GM18873 (cell line): Measurements from ENCODE around the gene THOP1.
"Not testable (repeated sequence)": the region's sequence is repeated elsewhere in the genome, so short reads cannot be mapped to it uniquely, and the experiment has no call there.

Experiments used
- ATAC-seq: cut with Tn5 transposase; IDR thresholded peaks from one replicate; pipeline ENCODE4 v1.9.1; 2021; ENCODE audit warnings: mild to moderate bottlenecking, moderate library complexity, moderate number of reproducible peaks; ENCODE audit not compliant: unreplicated experiment, low FRiP score

The THOP1 gene

DNA sequence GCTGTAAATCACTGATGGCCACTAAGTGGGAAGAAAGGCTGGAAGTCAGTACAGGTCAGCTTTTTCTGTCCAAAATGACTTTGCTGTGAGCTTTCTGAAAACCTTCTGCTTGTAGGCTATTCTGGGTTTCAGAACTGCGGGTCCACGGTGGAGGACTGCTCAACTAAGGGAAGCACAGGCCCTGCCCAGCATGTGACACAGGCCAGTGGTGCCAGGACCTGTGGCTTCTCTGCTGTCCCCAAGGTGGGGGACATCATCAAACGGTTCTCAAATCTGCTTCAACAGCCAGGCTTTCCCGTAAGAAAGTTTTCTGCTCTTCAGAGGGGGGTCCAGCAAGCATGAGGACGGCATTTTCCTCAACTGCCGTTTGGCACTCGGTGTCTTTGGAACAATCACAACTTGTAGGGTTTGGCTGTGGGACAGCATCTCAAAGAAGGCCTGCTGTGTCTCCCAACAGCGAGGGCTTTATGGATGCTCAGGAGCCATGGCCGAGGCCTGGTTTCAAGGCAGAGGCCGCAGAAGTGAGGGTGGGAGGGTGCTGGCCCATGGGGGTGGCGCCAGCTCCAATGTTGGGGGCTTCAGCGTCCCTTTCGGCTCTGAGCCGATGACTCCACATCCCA is 6.1 kb upstream of the THOP1 start:
- no peak for ATAC-seq

DNA sequence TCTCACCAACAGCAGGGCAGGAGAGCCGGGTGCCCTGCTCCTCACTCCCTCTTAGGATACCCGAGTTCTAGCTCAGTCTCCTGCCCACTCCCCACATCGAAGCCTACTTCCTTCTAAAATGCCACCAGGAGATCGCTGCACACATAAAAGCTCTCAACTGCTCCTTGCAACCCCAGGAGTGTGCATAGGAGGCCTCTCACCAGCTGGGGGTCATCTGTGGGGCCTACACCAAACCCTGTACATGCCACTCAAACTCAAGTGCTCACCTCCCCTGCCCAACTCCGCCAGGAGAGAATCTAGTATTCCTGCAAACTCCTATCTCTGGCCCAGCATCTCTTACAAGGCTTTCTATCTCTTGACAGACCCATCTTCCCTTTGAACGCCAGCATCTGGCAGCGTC is 5.0 kb upstream of the THOP1 start:
- no peak for ATAC-seq

DNA sequence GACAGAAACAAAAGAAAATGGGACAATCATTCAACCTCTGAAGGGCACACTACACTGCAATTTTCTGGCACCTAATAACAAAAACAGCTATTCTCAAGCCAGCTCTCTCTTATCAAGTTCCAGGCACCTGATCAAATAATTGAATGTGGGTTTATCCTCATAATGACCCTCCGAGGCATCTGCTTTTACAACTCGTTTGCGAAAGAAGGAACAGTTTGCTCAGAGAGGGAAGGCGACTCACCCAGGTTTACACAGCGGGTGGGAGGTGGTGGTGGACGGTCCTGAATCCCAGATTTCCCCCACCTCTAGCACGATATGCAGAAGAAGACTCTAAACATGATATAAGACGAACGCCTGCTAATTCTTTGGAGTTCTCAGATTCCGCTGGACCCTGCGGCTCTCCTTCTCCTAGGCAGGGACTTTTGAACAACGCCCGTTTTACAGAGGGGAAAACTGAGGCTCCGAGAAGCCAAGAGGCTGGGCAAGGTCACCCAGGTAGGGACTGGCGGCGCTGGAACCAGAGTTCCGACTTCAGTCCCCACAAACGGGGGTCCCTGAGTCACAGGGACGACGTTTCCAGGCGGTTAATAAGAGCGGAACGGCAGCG is 2.9 kb upstream of the THOP1 start:
- no peak for ATAC-seq

DNA sequence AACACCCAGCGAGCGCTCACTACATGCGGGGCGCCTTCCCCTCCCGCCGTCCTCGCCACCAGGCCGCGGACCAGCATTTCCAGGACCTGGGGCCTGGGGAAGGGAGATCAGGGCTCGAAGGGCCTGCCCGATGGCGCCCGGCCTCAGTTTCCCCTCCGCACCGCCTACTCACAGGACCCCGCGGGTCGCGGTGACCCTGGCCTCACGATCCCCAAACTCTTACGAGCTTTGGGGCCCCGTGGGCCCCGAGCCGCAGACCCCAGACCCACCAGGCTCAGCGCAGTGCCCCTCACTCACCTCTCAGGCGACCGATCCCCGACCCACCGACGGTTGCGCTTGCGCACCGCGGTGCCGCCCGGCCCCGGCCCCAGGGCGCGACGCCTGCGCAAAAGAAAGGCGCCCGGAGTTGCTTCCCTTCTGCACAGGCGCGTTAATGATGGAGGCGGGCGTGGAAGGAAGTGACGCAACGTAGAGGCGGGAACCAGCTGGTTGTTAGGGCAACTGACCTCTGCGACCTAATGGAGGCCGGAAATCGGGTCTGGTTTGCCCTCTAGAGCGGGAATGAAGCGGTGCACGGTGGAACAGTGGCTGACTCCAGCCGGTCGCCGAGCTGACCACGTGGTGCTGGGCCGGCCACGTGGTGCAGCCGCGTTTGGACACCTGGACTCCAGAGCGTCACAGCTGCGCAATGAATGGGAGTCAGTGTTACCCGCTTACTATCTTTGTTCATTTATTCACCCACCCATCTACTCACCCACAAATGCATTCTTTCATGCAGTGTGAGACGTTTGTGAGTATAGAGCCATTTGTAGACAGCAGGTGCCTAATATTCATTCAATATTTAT is 2.1 kb upstream of the THOP1 start, which contains the start of gene SGTA:
Gene SGTA (minus strand): TSS at position 338 of the 845 bp plus-strand sequence. CDS start 14,205 bp downstream, outside the sequence.
- ATAC-seq, result peak; percentile 69

DNA sequence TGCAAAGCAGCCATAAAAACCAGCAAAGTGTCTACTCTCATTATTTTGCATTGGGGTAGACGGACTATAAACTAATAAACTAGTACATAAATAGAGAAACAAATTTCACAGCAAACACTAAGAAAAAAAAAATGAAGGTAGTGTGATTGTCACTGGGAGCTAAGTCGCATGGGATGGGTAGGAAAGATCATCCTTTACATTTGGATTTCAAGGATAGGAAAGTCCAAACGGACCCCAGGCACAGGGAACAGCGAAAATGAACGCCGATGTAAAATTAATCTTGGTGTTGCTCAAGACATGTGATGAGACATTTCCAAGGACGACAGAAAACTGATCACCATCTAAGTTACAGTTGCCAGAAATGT is 1.5 kb upstream of the THOP1 start:
- no peak for ATAC-seq

DNA sequence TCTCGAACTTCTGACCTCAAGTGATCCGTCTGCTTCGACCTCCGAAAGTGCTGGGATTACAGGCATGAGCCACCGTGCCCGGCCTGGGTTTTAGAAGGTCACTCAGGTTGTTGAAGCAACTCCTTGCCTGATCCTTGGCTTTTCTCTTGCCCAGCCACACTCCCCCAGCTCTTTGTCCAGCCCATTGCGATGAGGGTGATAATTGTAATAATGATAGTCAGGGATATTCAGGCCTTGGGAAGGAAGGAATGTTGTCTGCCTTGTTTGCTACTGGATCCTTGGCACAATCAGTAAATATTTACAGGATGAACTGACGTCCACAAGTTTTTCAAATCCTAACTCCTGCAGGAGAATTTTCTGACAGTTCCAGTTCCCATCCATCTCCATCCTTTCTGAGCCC is 1.8 kb downstream of the THOP1 start:
- ATAC-seq, result no peak

DNA sequence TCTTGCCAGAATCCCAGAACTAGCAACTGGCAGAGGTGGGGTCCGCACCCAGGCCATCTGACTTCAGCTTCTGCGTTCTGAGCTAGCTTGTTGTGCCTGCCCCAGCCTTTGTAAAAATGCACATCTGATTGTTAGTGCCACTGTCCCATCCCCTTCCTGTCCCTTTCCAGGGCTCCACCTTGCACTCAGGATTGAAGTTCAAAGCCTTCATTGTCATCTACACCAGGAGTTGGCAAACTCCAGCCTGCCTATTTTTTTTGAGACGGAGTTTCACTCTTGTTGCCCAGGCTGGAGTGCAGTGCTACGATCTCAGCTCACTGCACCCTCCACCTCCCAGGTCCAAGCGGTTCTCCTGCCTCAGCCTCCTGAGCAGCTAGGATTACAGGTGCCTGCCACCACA is 2.9 kb downstream of the THOP1 start:
- no peak for ATAC-seq

DNA sequence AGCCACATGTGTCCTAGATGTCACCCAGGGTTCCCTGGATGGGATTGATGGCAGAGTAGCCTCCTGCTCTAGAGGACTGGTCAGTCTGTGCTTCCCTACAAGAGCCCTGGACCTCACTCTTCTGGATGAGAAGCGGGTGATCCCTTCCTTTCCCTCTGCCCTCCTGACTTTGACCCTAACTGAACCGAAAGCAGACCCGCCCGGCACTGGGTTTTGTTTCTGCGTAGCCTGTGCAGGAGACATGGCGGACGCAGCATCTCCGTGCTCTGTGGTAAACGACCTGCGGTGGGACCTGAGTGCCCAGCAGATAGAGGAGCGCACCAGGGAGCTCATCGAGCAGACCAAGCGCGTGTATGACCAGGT is 4.9 kb downstream of the THOP1 start:
- ATAC-seq, result no peak

DNA sequence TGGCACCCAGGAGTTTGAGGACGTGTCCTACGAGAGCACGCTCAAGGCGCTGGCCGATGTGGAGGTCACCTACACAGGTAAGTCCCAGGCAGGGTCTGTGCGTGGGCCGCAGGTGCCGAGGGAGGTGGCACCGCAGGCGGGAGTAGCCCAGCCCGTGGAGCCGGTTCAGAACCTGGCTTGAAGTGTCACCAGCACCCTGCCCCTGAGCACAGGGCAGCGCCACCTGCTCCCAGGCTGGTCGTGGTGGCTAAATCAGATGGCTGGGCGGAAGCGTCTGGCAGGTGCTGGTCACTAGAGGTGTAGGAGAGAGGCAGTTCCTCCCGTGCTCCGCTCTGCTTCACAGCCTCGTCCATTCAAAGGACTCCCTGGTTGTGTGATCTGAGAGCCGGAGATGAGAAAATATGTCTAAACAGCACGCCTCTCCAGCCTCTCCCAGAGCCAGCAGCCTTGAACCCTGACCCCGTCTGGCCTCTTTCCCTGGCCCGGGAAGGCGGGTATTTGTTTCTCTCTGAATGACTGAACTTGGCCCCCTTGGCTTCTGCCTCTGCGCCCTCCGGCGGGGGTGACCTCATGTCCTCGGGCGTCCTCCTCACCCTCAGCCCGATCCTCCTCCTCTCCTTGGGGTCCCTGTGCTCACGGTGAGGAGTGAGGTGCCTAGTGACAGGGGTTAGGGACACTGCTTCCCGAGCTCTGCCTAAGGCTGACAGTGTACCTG is 5.4 kb downstream of the THOP1 start:
- ATAC-seq, result no peak

DNA sequence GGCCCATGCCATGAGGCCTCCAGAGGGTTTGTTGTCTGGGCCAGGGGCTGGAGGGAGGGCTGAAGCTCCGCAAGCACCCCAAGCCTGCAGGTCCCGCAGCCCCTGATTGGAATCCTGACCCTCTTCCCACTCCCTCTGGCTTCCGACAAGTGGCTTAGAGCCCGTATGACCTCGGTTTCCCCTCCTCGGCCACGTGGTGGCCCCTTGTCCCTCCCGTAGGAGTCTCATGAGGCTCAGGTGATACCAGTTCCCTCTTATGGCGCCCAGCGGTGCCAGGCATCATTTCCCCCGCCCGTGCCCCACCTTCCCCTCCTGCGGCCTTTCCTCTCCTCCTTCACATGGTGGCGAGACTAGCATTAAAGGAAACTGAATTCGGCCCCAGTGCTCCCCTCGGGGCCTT is 6.1 kb downstream of the THOP1 start:
- ATAC-seq, result no peak

DNA sequence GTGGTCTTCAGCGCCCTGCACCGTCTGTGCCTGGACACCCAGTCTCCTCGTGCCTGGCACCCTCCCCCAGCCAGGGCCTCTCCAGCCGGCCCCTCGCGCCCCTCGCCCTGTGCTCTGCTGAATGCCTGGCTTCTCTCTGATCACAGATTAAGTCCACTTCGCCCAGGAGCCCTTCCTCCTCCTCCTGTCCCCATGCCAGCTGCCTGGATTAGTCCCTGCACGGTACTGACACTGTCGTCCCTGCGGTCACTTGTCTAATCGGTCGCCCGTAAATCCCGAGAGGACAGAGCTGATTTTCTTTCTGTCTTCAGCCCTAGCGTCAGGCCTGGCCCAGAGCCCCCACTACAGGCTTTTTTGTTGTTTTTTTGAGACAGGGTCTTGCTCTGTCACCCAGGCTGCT is 6.6 kb downstream of the THOP1 start:
- ATAC-seq, result no peak

DNA sequence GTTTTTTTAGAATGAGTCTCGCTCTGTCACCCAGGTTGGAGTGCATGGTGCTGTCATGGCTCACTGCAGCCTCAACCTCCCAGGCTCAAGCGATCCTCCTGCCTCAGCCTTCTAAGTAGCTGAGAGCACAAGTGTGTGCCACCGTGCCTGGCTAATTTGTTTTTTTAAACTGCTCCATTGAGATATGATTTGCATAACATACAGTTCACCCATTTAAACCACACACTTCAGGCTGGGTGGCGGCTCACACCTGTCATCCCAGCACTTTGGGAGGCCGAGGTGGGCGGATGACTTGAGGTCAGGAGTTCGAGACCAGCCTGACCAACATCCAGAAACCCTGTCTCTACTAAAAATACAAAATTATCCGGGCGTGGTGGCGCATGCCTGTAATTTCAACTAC is 7.4 kb downstream of the THOP1 start:
- ATAC-seq, result not testable (repeated sequence)

DNA sequence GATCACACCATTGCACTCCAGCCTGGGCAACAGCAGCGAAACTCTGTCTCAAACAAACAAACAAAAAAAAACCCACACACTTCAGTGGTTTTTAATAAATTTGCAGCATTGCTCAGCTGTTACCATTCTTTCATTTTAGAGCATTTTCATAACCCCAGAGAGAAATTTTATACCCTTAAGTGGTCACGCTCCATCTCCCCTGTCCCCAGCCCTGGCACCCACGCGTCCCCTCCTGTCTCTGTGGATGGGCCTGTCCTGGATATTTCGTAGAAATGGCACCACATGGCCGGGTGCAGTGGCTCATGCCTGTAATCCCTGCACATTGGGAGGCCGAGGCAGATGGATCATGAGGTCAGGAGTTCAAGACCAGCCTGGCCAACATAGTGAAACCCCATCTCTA is 7.8 kb downstream of the THOP1 start:
- ATAC-seq, result no peak

DNA sequence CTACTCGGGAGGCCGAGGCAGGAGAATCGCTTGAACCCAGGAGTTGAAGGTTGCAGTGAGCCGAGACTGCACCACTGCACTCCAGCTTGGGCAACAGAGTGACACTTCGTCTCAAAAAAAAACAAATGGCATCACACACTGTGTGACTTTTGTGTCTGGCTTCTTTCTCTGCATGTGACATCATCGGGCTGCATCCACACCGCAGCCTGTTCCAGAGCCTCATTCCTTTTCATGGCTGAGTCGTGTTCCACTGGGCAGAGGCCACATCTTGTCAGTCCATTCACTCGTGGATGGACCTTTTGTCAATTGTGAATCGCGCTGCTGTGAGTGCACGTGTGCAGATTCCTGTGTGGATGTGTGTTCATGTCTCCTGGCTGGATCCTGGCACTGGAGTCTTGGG is 8.3 kb downstream of the THOP1 start:
- ATAC-seq, result no peak

DNA sequence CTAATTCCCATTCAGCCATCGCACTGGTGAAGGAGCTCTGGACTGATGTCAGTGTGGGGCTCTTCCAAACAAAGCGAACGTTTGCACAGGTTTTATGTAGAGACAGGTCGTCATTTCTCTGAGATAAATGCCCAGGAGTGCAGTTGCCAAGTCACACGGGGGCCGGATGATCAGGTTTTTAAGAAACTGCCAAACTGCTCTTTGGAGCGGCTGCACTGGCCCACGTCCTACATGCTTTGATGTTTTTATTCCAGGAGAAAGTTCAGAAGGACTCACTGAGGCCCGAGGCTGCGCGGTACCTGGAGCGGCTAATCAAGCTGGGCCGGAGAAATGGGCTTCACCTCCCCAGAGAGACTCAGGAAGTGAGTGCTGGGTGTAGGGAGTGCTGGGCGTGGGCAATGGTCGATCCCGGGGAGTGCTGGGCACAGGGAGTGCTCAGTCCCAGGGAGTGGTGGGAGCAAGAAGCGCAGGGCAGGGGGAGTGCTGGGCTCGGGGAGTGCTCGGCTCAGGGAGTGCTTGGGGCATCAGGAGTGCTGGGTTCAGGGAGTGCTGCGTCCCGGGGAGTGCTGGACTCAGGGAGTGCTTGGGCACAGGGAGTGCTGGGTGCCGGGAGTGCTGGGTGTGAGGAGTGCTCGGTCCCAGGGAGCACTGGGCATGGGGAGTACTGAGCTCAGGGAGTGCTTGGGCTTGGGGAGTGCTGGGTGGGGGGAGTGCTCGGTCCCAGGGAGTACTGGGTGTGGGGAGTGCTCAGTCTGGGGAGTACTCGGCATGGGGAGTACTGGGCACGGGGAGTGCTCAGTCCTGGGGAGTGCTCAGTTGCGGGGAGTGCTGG is 10.7 kb downstream of the THOP1 start:
- no peak for ATAC-seq

DNA sequence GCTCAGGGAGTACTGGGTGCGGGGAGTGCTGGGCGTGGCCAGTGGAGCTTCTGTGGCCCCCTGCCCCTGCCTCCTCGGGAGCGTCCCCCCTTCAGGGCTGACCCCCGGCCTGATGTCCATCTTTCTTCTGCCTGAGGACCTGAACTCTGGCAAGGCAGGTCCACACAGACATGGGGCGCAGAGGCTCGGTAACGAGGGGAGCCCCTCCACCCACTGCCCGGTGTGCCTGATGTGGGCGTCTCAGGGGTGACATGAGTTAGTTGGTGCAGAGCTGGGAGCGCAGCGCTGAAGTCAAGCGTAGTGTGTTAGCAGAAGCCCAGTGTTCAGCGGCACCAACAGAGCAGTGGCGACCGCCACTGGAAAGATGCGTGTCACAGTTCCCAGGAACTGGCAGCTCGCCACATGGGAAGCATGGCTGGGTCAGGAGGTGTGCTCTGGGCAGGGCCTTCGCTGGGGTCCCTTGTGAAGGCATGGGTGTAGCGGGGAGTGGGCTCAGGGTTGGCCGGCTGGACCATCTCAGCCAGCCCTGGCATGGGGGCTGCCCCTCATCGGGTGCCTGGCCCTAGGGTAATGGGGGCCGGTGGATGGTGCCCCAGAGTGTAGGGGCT is 11.5 kb downstream of the THOP1 start:
- ATAC-seq, result no peak

DNA sequence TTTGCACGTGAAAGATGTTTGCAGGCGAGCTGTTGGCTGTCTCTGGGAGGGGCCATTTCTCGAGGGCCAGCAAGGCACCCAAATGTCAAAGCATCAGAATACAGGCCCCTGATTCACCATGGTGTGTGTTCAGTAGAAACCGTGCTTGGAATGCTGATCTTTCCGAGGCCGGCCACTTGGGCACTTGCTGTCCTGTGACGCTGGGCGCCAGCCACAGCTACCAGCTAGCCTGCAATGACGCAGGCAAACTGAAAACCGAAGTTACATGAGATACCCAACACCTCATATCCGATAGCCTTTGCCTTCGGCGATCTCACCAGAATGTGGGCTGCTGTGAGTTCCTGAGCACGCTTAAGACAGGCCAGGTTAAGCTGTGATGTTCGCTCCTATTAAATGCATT is 12.0 kb downstream of the THOP1 start:
- no peak for ATAC-seq

DNA sequence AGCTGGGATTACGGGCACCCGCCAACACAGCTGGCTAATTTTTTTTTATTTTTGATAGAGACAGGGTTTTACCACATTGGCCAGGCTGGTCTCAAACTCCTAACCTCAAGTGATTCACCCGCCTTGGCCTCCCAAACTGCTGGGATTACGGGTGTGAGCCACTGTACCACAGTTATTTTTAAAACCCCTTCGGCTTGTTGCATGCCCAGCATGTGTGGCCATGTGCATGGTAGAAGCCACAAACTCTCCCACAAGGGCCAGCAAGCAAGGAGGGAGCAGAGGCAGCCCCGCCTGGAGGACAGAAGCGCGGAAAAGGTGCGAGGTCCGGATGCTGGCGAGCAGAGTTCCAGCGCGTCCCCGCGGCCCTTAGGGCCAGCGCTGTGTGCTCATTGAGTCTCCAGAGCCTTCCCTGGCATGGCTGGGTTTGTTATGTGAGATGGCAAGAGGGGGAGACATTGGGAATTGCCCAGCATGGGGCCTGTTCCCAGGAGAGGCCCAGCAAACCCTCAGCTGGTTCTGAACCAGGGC is 12.9 kb downstream of the THOP1 start:
- no peak for ATAC-seq

DNA sequence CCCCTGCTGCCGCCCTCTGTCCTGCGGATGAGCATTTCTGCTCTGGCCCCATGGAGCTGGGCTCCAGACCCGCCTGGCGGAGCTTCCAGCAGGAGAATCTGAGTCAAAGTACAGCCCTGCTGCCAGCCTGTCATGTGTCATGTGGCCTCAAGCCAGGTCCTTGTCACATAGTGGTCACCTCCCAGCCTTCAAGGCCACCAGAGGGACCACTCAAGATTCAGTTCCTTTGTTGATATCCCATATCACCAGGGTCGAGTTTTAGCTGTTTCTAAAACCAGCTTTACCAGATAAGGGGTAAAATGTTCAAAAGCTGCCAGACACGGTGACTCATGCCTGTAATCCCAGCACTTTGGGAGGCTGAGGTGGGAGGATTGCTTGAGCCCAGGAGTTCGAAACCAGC is 13.4 kb downstream of the THOP1 start:
- no peak for ATAC-seq
